NCI-H1694 treated with DMSO at 0.1 percent for 48 hours (cell line): ENCODE data around the gene PDZRN4.

Source experiments
- DNase-seq: peaks from one replicate; lab custom pipeline; 2025; lab: John Stamatoyannopoulos, UW

The PDZRN4 gene

DNA sequence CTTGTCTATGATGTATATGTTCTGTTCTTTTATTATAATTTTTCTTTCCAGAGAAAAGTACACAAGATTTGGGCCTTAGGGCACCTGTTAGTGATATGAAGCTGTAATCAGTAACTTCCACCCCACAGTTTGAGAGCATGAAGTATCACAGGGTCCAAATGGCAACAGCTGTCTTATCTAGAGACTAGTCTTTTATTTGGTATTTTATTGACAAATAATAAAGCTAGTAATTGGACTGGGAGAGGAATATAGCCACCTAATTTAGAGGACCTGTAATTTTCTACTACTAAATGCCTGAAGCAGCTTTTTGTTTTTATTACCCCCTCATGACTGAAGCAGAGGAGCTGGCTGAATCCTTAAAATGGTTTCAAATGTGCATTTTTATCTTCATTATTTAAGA, 174.8 kb downstream of the PDZRN4 start:
- no peak for DNase-seq

DNA sequence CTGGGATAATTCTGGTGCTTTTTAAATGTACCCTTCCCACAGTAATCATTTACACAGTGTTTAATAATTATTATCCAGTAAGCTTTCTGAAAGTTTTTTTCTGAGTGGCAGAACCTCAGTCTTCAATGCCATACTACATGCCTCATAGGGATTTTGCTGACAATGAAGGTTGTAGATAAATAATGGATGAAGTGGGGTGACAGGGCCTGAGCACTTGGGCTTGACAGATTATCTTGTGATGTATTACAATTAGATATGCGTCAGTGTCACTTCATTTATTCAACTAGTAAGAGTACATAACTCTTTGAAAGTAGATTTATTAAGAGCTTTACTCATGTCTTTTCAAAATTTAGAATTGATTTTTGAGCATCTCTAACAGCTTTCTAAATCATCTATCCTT, 176.1 kb downstream of the PDZRN4 start:
- DNase-seq, result no peak

- no peak for DNase-seq
These were observed 177.6 kb downstream of the PDZRN4 start for GRCh38 chr12:41365653-41366171.

DNA sequence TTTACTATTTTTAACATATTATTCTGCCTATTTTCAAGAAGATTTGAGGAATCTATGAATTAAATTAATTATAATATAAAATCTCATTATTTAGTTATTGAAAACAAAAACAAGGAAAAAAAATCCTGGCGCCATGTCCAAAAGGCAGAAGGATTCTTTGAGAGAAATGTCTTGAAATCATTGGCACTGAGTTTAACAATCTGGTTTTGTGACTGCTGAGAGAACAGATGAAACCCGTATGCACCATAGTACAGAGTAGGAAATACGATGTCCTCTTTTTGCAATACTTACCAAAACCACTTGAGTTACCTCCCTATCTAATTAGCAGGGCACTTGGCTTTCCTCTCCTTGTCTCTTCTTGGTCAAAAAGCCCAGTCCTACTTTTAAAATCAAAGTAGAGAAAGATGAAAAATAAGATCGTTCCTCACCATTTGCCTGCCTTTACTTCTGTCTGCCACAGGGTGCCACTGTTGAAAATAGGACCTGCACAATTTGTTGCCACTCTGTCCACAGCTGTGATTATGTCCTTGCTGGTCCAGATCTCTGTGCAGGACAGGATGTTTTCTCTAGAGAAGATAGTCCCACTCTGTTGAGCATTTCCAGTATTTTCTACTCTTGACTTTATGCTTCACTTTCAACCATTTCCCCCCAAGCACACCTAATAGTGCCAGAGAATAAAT, 179.7 kb downstream of the PDZRN4 start:
- DNase-seq, result no peak

GRCh38 chr12:41380878-41381277, 192.8 kb downstream of the PDZRN4 start:
- DNase-seq, result no peak

DNA sequence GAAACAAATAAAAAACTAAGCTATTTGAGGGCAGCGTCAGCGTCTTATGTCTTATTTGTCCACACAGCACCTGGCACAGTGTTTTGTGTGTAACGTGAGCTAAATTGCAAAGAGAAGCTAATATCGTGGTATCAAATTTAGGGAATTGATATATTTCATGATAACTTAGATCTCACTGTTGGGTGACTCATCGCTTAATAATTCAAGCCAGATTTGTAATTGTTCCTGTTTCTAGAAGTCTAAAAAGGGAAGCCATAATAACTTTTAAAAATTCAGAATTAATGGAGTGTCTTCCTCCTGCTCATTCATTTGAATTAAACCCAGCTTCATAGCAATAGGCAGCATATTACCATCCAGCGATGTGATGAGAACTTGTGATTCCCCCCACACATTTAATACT, 214.7 kb downstream of the PDZRN4 start:
- DNase-seq, result no peak

DNA sequence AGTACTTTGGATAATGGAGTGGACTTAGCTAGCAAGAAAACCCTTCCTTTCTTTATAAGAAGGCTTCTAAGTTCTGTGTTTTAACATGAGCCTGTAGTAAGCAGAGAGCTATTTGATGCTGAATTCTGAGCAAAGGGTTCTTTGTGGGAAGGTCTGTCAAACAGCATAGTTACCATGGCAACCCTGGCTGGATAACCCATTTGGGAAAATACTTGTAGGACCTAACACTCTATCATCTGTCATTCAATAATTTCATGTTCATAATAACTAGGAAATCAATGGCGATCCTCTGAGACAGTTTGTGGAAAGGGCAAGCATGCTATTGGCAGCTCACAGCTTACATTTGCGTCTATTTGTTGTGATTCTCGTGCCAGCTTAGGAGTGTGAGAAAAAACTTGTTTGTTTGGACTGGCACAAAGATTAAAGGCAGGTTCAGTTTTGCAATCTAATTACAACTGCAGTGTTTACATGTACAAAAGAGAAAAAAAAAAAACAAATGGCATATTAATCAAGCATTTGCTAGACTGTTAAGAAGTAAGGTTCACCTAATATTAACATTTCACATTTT, 219.2 kb downstream of the PDZRN4 start:
- DNase-seq, result no peak

DNA sequence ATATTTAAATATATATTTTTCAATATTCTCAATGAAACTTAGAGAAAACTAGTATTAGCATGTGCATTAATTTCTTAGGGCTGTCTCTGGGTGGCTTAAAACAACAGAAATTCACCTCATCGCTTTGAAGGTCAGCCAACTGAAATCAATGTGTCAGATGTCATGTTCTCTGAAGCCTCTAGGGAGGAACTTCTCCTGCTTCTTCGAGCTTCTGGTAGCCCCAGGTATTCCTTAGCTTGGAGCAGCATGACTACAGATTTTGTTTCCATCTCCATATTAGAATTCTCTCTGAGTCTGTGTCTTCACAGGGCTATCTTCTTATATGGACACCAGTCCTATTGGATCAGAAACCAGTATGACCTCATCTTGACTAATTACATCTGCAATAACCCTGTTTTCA, 221.5 kb downstream of the PDZRN4 start:
- DNase-seq, result no peak

GRCh38 chr12:41418586-41418985, 230.5 kb downstream of the PDZRN4 start:
- DNase-seq, result no peak

- peak; percentile 13 for DNase-seq
These were observed 231.2 kb downstream of the PDZRN4 start for GRCh38 chr12:41419131-41419893.

DNA sequence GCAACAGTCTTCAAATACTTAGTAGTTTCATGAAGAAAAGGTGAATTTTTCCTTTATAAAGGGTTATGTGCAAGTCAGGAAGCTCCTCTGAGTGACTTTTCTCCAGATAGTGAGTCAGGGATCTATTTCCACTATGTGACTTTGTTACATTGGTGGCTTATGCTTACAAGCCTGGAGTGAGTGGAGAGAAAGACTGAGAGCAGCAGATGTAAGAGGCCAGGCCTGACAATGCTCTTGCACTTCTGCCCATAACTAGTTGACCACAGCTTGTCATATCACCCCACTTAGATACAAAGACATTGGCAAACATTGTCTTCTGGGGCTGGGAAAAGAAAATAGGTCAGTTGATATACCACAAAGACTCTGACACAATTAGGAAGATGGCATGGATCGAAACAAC, 236.5 kb downstream of the PDZRN4 start:
- no peak for DNase-seq

GRCh38 chr12:41433460-41433859, 245.3 kb downstream of the PDZRN4 start:
- no peak for DNase-seq

DNA sequence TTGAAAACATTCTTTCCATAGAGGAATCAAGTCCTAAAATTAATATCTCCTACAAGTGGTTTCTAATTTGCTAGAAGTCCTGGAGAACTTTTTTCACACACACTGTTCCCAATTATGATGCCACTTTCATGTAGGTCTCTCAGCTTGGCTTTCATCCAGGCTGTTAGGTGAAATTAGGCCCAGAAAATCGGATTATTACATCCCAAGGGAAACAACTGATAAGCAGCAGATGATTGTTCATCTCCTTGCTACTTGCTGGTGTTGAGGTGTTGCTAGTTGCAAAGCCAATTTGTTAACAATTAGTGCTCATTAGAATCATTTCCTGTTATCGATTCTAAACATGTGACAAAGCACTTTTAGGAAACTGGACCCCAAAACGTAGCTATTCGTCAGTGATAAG, 248.0 kb downstream of the PDZRN4 start:
- DNase-seq, result no peak

DNA sequence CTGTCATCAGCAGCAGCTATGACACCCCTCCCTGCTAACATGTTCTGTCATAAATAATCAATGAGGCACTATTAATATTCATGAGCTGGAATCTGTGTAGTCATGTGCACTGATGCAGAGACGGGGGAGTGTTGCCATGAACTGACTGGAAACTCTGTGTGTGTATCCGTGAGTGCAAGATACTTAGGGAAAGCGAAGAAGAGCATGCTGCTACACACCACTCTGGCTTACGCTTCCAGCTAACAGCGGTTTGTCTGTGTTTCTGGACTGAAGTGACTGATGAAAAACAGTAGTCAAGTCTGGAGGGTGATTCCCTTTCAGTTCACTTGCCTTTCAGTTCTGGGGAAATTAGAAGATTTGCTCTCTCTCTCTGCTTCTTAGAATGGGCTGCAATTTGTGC, 249.4 kb downstream of the PDZRN4 start:
- no peak for DNase-seq

DNA sequence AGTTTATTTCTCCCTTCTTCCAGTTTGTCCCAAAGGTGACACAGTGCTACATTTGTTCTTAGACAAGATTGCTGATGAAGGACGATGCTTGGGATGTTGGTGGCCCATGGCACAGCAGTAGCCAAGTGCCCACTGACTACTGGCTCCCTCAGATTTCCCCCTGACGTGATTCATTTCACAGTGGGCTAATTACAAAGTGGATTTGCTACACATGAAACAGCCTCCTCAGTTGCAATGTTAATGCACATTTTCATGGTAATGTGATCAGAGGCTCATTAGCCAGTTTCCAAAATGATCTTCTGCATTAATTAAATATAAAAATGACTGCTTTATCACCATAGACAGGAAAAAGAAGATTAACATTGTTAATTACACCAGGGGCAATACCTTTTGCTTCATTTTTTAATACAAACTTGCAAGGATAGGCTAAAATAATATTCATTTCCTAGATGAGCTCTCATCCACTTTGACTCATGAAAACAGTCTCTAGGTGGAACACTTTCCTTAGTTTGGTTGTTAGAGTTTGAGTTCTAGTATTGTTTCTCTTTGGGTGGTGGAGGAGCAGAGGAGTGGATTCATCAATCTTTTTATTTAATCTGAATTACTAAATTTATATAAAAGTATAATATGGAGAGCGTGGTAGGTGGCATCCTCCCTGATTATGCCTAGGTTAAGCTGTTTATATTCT, 250.9 kb downstream of the PDZRN4 start:
- DNase-seq, result no peak

DNA sequence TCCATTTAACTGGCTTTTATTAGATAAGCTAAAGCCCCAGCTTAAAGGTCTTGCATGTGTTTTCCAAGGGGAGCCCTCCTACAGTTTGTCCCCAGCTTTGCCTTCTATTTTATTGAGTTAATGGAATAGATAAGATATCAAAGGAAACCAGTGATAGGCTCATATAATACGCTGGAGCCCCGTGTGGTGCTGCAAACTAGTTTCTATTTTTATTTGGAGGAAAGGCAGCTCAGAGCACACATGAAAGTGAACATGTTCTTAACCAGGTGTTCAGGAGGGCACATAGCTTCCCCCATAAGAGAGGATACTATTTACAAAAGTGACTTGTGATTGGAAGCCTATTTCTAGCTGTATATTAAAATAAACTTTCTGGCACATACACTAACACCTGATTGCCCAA, 251.7 kb downstream of the PDZRN4 start:
- DNase-seq, result no peak

- no peak for DNase-seq
These were observed 253.1 kb downstream of the PDZRN4 start for GRCh38 chr12:41441180-41441579.

GRCh38 chr12:41442896-41443295, 254.8 kb downstream of the PDZRN4 start:
- no peak for DNase-seq

- no peak for DNase-seq
These were observed 255.6 kb downstream of the PDZRN4 start for GRCh38 chr12:41443690-41444089.

DNA sequence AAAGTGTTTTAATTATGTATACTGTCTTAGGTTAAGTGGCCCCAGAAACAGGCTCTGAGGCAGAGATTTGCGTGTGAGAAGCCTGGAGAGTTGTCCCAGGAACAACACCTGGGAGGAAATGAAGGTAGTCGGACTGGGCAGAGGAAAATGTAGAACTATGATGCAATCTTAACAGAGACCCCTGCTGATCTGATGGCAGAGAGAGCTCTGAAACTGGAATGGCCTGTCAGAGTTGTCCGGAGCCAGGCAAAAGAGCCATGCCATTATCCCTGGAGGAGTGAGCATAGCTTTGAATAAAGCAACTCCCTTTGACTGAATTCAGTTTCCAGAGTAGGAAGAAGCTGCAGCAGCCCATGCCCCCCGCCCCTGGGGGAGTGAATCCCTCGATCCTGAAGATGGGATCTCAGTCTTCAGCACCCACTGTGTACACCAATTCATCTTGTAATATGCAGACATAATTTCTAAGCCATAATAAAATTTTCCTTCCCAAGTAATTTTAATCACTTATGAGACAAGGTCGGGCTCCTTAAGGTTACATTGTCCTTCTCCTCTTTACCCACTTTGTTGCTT, 264.8 kb downstream of the PDZRN4 start:
- no peak for DNase-seq

GRCh38 chr12:41453409-41453808, 265.3 kb downstream of the PDZRN4 start:
- no peak for DNase-seq
